CD14-positive monocyte (primary cell): ENCODE results near the gene ZBTB22. TPM values are rescaled to one million over a fixed set of nuclear protein-coding genes. Genes with fewer than 3 reads are reported as not detected.

ENCODE experiments used
- DNase-seq, 3 donors: peaks; one replicate each; pipeline ENCODE4 v3.0.0-alpha.2; 2011 to 2022
- H2AFZ ChIP-seq: 2 replicates; pipeline ENCODE4 v1.6.0; 2012; ENCODE audit warnings: mild to moderate bottlenecking, low read depth, low read length, inconsistent platforms; ENCODE audit not compliant: insufficient read depth, poor library complexity, severe bottlenecking
- H3K27ac ChIP-seq, 2 donors: 1 replicate in 1 of 2; 2 replicates in 1 of 2; pipeline ENCODE4 v1.5.1; 2012 to 2013; ENCODE audit warnings: low read length in 2 of 2, control low read depth in 1 of 2, inconsistent platforms in 1 of 2, low read depth in 1 of 2, mild to moderate bottlenecking in 1 of 2
- H3K27me3 ChIP-seq, 2 donors: one replicate each; pipeline versions ENCODE4 v1.6.0 to v1.6.1; 2011 to 2013; ENCODE audit warnings: low read length in 2 of 2; ENCODE audit not compliant: control insufficient read depth in 2 of 2, insufficient read depth in 2 of 2
- H3K36me3 ChIP-seq, 2 donors: replicated peaks in 1 of 2; 1 replicate in 1 of 2; 2 replicates in 1 of 2; pipeline versions ENCODE4 v1.5.1 to v1.6.1; 2012 to 2013; ENCODE audit warnings: low read length in 2 of 2, control low read depth in 1 of 2, inconsistent platforms in 1 of 2, mild to moderate bottlenecking in 1 of 2; ENCODE audit not compliant: insufficient read depth in 2 of 2, control insufficient read depth in 1 of 2
- H3K4me1 ChIP-seq, 2 donors: 1 replicate in 1 of 2; 2 replicates in 1 of 2; pipeline versions ENCODE4 v1.5.1 to v1.6.1; 2012 to 2013; ENCODE audit warnings: low read length in 2 of 2, control low read depth in 1 of 2, inconsistent platforms in 1 of 2, mild to moderate bottlenecking in 1 of 2, moderate library complexity in 1 of 2; ENCODE audit not compliant: insufficient read depth in 2 of 2, control insufficient read depth in 1 of 2
- H3K4me2 ChIP-seq: replicated peaks from 2 replicates; pipeline ENCODE3; 2012; ENCODE audit warnings: low read length, moderate library complexity, mild to moderate bottlenecking; ENCODE audit not compliant: poor library complexity, severe bottlenecking; ENCODE audit errors: extremely low read depth
- H3K4me3 ChIP-seq, 3 experiments: fragments of 200-600 bp in 1 of 3; sonication (generic) in 1 of 3; replicated peaks in 1 of 3; 1 replicate in 2 of 3; 2 replicates in 1 of 3; pipeline ENCODE4 v1.5.1; 2011 to 2013; ENCODE audit warnings: low read length in 3 of 3, mild to moderate bottlenecking in 3 of 3, control low read depth in 2 of 3, low read depth in 2 of 3, inconsistent platforms in 1 of 3, moderate library complexity in 1 of 3
- H3K79me2 ChIP-seq: 2 replicates; pipeline ENCODE4 v1.6.0; 2012; ENCODE audit warnings: mild to moderate bottlenecking, control low read depth, inconsistent platforms, low read length, moderate library complexity; ENCODE audit not compliant: insufficient read depth
- H3K9ac ChIP-seq: 2 replicates; pipeline ENCODE4 v1.6.0; 2017; ENCODE audit warnings: low read length, mild to moderate bottlenecking; ENCODE audit not compliant: insufficient read depth, poor library complexity, severe bottlenecking
- H3K9me3 ChIP-seq, 2 donors: replicated peaks in 1 of 2; 1 replicate in 1 of 2; 2 replicates in 1 of 2; pipeline versions ENCODE4 v1.5.1 to v1.6.1; 2012 to 2013; ENCODE audit warnings: low read length in 2 of 2, control low read depth in 1 of 2; ENCODE audit not compliant: control insufficient read depth in 1 of 2, insufficient read depth in 1 of 2
- H4K20me1 ChIP-seq: 2 replicates; pipeline ENCODE4 v1.6.0; 2012; ENCODE audit warnings: mild to moderate bottlenecking, low read length, control low read depth, moderate library complexity; ENCODE audit not compliant: insufficient read depth
- H3K27ac Mint-ChIP-seq, 7 donors: one replicate each; pipeline ENCODE4 v1.8.0; 2020; ENCODE audit warnings: mild to moderate bottlenecking in 7 of 7, mixed read lengths in 7 of 7, moderate library complexity in 6 of 7, inconsistent platforms in 2 of 7
- H3K27me3 Mint-ChIP-seq, 3 donors: one replicate each; pipeline ENCODE4 v1.8.0; 2021 to 2022; ENCODE audit warnings: low read depth in 3 of 3, mild to moderate bottlenecking in 3 of 3, mixed read lengths in 3 of 3, moderate library complexity in 3 of 3, inconsistent platforms in 1 of 3
- H3K36me3 Mint-ChIP-seq, 2 donors: one replicate each; pipeline ENCODE4 v1.8.0; 2020; ENCODE audit warnings: mixed read lengths in 2 of 2, inconsistent platforms in 1 of 2, mild to moderate bottlenecking in 1 of 2
- H3K4me1 Mint-ChIP-seq: one replicate; pipeline ENCODE4 v1.8.0; 2020; ENCODE audit warnings: mild to moderate bottlenecking, mixed read lengths
- H3K4me3 Mint-ChIP-seq, 2 donors: one replicate each; pipeline ENCODE4 v1.8.0; 2020; ENCODE audit warnings: mild to moderate bottlenecking in 2 of 2, mixed read lengths in 2 of 2, moderate library complexity in 1 of 2
- H3K9me3 Mint-ChIP-seq, 7 donors: one replicate each; pipeline ENCODE4 v1.8.0; 2020 to 2022; ENCODE audit warnings: mixed read lengths in 7 of 7, mild to moderate bottlenecking in 6 of 7, moderate library complexity in 6 of 7, inconsistent platforms in 2 of 7
- CTCF ChIP-seq: fragments of 200-600 bp; IDR thresholded peaks from one replicate; pipeline ENCODE4 v1.8.0; 2022; ENCODE audit warnings: antibody characterized with exemption, mild to moderate bottlenecking
- WGBS: methylation state at CpG from one replicate; pipeline ENCODE4 v1.1.5; 2013; ENCODE audit warnings: missing lambda C conversion rate; ENCODE audit not compliant: insufficient coverage; 5-methylcytosine and 5-hydroxymethylcytosine counted together
- intact Hi-C, 2 donors: fragments of 100-400 bp; cut with micrococcal nuclease; formaldehyde crosslinking; loops; one replicate each; pipeline versions ENCODE4 v1.15.0 to v1.15.1; 2023
- polyA plus RNA-seq, 3 donors: library from polyadenylated mRNA; depleted of rRNA in 1 of 3; unstranded in 2 of 3; stranded (reverse) in 1 of 3; fragments of 300-500 nt in 2 of 3; fragments of >200 nt in 1 of 3; fragmentation: Illumina TruSeq in 2 of 3; gene quantifications; 1 replicate in 2 of 3; 2 replicates in 1 of 3; pipeline ENCODE4 v1.2.3, GENCODE V29; 2012 to 2021

The ZBTB22 gene
- polyA plus RNA-seq, 3 donors = 12.2 to 16.5 (median 16.1) TPM

- no peak overlapping the region for H2AFZ ChIP-seq
- 99% methylated on average over 7 of the region's 16 CpGs for WGBS
- H3K4me1 Mint-ChIP-seq = peaks cover 45% of the 10 kb centered on the region
- no peaks in the 10 kb centered on the region for H3K9me3 ChIP-seq
- peaks cover 19 to 28% of the 10 kb centered on the region in 2 donors for H3K4me1 ChIP-seq
- no peak for TF ChIP-seq CTCF
- peaks cover 49 to 74% of the 10 kb centered on the region in 2 donors for H3K36me3 Mint-ChIP-seq
- no peaks in the 10 kb centered on the region for H3K27me3 Mint-ChIP-seq
- H3K9me3 Mint-ChIP-seq = peaks cover 0 to 5% (median 0%) of the 10 kb centered on the region in 7 donors
- no peak overlapping the region for H3K9ac ChIP-seq
- H3K79me2 ChIP-seq = peaks cover 99% of the 10 kb centered on the region
- no peak overlapping the region for H3K4me3 ChIP-seq
- H4K20me1 ChIP-seq = peaks cover 96% of the 10 kb centered on the region
- no peak for DNase-seq
- peaks cover 36 to 75% of the 10 kb centered on the region in 2 donors for H3K36me3 ChIP-seq
- no peak overlapping the region for H3K4me2 ChIP-seq
- no peak overlapping the region for H3K4me3 Mint-ChIP-seq
- H3K27ac ChIP-seq = no peak overlapping the region
- H3K27me3 ChIP-seq = no peaks in the 10 kb centered on the region
- H3K27ac Mint-ChIP-seq = peak overlapping the region in 2 of 7 donors; percentile 37 to 81
- intact Hi-C loops = no loop called here
Observed at GRCh38 chr6:33304216-33304615, 13.3 kb downstream of the ZBTB22 start.

GRCh38 chr6:33301877-33302276, 15.7 kb downstream of the ZBTB22 start:
- H3K9me3 Mint-ChIP-seq = peaks cover 0 to 7% (median 0%) of the 10 kb centered on the region in 7 donors
- peak overlapping the region in 3 of 7 donors; percentile 57 to 63 (median 59) for H3K27ac Mint-ChIP-seq
- H3K4me2 ChIP-seq = no peak overlapping the region
- H3K36me3 Mint-ChIP-seq = peaks cover 36 to 58% of the 10 kb centered on the region in 2 donors
- H3K36me3 ChIP-seq = peaks cover 27 to 60% of the 10 kb centered on the region in 2 donors
- TF ChIP-seq CTCF = no peak
- peaks cover 94% of the 10 kb centered on the region for H3K79me2 ChIP-seq
- no peak overlapping the region for H3K27ac ChIP-seq
- H3K4me3 ChIP-seq = no peak overlapping the region
- no peaks in the 10 kb centered on the region for H3K27me3 ChIP-seq
- no CpG with 5 or more reads among the region's 3 CpGs for WGBS
- H3K4me1 ChIP-seq = peaks cover 28 to 36% of the 10 kb centered on the region in 2 donors
- H3K9ac ChIP-seq = no peak overlapping the region
- no peaks in the 10 kb centered on the region for H3K9me3 ChIP-seq
- H3K4me1 Mint-ChIP-seq = peaks cover 50% of the 10 kb centered on the region
- no peak overlapping the region for H2AFZ ChIP-seq
- no peak for DNase-seq
- intact Hi-C loops = no loop called here
- no peak overlapping the region for H3K4me3 Mint-ChIP-seq
- H3K27me3 Mint-ChIP-seq = peaks cover 0 to 3% (median 0%) of the 10 kb centered on the region in 3 donors
- H4K20me1 ChIP-seq = peaks cover 81% of the 10 kb centered on the region
